ENCODE data around the gene IGF2BP3.

DNA sequence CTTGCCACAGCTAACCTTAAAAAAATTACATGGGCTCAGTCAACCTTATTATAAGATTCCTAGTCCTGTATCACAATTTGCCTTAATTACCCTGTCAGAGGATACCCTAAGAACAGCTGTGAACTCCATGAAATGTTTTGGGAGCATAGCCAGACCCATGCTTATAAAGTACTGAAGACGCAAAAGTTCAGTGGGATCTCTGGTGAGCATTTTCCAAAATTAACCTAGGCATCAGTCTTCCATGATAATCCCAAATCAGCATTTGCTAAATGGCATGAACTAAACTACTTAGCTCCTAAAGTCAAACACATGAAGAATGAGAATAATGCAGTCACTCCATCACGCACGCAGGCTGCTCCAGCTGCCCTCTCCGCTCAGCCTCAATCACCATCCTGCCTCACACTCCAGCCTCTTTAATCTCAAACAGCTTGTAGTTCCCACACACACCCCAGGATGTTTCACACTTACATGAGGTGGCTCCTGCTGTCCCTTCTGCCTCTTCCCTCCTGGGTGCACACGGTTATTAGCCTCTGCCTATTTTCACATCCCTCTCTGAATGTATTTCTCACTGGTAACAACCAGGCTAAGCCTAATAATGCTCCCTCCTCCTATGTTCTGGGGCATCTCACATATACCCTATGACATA, 15.3 kb downstream of the IGF2BP3 start:
- TF ChIP-seq, protein P1, sequence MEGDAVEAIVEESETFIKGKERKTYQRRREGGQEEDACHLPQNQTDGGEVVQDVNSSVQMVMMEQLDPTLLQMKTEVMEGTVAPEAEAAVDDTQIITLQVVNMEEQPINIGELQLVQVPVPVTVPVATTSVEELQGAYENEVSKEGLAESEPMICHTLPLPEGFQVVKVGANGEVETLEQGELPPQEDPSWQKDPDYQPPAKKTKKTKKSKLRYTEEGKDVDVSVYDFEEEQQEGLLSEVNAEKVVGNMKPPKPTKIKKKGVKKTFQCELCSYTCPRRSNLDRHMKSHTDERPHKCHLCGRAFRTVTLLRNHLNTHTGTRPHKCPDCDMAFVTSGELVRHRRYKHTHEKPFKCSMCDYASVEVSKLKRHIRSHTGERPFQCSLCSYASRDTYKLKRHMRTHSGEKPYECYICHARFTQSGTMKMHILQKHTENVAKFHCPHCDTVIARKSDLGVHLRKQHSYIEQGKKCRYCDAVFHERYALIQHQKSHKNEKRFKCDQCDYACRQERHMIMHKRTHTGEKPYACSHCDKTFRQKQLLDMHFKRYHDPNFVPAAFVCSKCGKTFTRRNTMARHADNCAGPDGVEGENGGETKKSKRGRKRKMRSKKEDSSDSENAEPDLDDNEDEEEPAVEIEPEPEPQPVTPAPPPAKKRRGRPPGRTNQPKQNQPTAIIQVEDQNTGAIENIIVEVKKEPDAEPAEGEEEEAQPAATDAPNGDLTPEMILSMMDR (IDR thresholded peaks at IDR 0.05), result no peak
- TF ChIP-seq POLR2A (IDR thresholded peaks at IDR 0.05), result no peak
